Mucosa of rectum (tissue), 2 donors: ENCODE measurements around the gene NR2E1.
A peak's percentile ranks its signal among the peaks of the same experiment; 100 is the strongest.

Experiments
- H3K27ac ChIP-seq, 2 donors: one replicate each; pipeline ENCODE4 v1.7.0; 2013; ENCODE audit warnings: inconsistent platforms in 2 of 2, low read depth in 2 of 2, low read length in 2 of 2
- H3K27me3 ChIP-seq, 2 donors: one replicate each; pipeline ENCODE4 v1.7.0; 2013; ENCODE audit warnings: low read length in 2 of 2; ENCODE audit not compliant: control insufficient read depth in 2 of 2, insufficient read depth in 2 of 2
- H3K36me3 ChIP-seq, 2 donors: one replicate each; pipeline ENCODE4 v1.7.0; 2013; ENCODE audit warnings: low read length in 2 of 2; ENCODE audit not compliant: control insufficient read depth in 2 of 2, insufficient read depth in 2 of 2
- H3K4me1 ChIP-seq, 2 donors: one replicate each; pipeline ENCODE4 v1.7.0; 2013; ENCODE audit warnings: low read length in 2 of 2, mild to moderate bottlenecking in 1 of 2; ENCODE audit not compliant: control insufficient read depth in 2 of 2, insufficient read depth in 2 of 2
- H3K4me3 ChIP-seq, 2 donors: one replicate each; pipeline ENCODE4 v1.7.0; 2013; ENCODE audit warnings: low read length in 2 of 2
- H3K9ac ChIP-seq, 2 donors: one replicate each; pipeline ENCODE4 v1.7.0; 2013; ENCODE audit warnings: low read length in 2 of 2, low read depth in 1 of 2, mild to moderate bottlenecking in 1 of 2
- H3K9me3 ChIP-seq, 2 donors: one replicate each; pipeline ENCODE4 v1.7.0; 2013; ENCODE audit warnings: low read length in 2 of 2; ENCODE audit not compliant: control insufficient read depth in 2 of 2
- donor health status: healthy.
- donor health status: Normal muscosa, but diverticular disease.

Gene NR2E1

DNA sequence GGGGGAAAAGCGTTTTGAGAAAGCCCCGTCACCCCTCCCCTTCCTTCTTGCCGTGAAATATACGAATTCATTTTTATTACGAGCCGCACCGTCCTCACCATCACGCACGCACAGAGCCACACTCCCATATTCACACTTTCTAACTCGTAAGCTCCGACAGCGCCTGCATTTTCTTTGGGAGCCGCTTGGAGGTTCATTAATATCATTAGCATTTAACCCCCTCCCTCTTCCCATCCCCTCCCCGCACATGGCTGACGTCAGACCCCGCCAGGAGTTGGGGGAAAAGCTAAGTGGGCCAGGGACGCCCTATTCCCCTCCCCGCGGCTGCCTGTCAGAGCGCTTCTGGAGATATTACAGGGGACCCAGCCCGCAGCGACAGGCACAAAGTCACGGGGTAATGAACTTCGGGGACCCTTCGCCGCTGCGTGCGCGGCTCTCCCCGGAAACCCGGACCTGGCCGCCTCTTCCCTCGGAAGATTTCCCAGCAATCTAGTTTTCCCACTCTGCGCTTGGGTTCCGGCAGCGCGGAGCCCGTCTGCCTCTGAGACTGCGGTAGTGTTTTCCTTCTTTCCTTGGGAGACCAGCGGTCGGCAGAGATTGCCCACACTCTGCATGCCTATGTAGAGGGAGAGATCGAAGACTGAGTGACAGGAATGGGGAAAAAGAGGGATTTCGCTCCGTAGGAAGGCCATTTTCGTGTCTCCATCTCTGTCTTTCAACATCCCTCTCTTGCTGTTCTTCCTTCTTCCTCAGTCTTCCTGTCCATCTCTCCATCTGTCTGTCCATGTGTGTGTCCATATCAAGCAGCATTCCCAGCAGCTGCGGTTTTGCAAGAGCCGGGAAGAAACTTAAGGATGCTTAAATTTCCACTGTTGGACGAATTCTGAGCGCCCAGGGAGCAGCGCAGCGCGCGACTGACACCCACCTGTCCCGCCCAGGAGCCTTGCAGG, at the start of gene NR2E1:
Gene NR2E1, plus strand, starts transcription at position 309 of the 950 bp plus-strand sequence. CDS start 744 bp downstream, outside the sequence.
- H3K4me1 ChIP-seq: peaks cover 13 to 22% of the 10 kb centered on the region in 2 donors
- no peaks in the 10 kb centered on the region for H3K9me3 ChIP-seq
- H3K4me3 ChIP-seq: no peak within 1 kb of the TSS
- H3K27ac ChIP-seq: no peak within 1 kb of the TSS
- no peak within 1 kb of the TSS for H3K9ac ChIP-seq
- no peaks in the 10 kb centered on the region for H3K36me3 ChIP-seq
- peaks cover 91 to 98% of the 10 kb centered on the region in 2 donors for H3K27me3 ChIP-seq

- Histone ChIP-seq H3K27ac (no peak overlapping the region), H3K9ac (no peak overlapping the region), H3K9me3 (peaks cover 0 to 3% of the 10 kb centered on the region in 2 donors), H3K27me3 (peaks cover 68 to 74% of the 10 kb centered on the region in 2 donors), H3K36me3 (no peaks in the 10 kb centered on the region), H3K4me3 (peak overlapping the region; percentile 72 to 73), H3K4me1 (peaks cover 27 to 38% of the 10 kb centered on the region in 2 donors)
Observed at GRCh38 chr6:108116546-108117426, 49.0 kb upstream of the NR2E1 start.

DNA sequence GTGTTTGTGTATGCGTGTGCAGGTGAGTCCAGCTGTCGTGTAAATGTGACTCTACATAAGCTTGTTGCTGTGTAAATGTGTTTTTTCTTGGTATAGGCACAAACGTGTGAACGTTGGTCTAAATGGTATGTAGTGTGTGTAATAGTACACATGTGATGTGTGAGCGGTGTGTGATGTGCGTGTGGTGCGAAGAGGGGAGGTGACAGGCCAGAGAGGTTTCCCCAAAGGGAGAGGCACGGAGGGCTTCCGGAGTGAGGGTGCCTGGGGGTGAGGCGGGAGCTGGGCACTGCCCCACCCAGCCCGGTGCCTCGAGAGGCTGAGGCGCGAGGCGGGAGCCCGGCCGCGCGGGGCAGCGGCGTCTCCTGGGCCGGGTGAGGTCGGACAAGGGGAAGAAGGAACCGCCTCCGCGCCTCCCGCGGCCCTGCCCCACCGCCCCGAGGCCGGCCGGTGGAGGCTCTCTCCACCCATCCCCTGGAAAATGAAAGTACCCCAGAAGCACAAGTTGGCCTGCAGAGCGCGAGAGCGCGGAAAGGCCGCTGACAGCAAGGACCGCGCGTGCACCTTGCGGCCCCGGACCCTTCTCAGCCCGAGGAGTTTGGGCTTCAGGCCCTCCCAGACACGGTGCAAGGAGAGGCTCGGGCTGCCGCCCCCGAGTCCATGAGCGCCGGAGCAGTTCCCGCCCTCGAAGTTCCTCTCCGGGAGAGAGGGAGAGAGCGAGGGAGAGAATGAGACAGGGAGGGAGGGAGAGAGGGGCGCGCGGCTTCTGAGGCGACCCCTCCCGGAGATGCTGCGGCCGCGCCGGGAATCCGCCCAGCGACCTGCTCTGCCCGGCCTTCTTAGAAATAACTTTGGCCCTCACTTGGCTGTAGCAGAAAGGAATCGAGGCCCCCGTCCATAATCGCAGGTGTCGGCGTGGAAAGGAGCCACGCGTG, 48.1 kb upstream of the NR2E1 start:
- peak overlapping the region; percentile 72 to 73 for H3K4me3 ChIP-seq
- H3K4me1 ChIP-seq: peaks cover 27 to 38% of the 10 kb centered on the region in 2 donors
- H3K9ac ChIP-seq: peak overlapping the region in 1 of 2 donors; percentile 14
- peaks cover 0 to 3% of the 10 kb centered on the region in 2 donors for H3K9me3 ChIP-seq
- H3K36me3 ChIP-seq: no peaks in the 10 kb centered on the region
- H3K27me3 ChIP-seq: peaks cover 70 to 79% of the 10 kb centered on the region in 2 donors
- no peak overlapping the region for H3K27ac ChIP-seq

DNA sequence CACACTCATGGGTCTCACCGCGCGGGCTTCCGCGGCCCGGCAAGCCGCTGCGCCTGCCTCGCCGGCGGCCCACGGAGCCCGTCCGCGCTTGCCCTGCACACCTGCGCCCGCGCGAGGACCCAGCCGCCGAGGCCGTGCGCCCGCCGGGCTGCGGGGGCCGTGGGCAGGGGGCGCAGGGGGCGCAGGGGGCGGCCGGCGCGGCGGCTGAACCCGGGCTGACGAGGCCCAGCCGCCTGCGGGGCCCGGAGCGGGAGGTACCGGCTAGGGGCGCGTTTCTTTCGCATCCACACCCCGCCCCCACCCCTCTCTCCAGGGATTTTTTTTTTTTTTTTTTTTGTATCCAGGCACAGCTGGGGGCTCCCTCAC, 47.5 kb upstream of the NR2E1 start:
- peak overlapping the region; percentile 72 to 73 for H3K4me3 ChIP-seq
- peaks cover 0 to 3% of the 10 kb centered on the region in 2 donors for H3K9me3 ChIP-seq
- H3K9ac ChIP-seq: no peak overlapping the region
- H3K27ac ChIP-seq: no peak overlapping the region
- no peaks in the 10 kb centered on the region for H3K36me3 ChIP-seq
- peaks cover 27 to 36% of the 10 kb centered on the region in 2 donors for H3K4me1 ChIP-seq
- peaks cover 72 to 86% of the 10 kb centered on the region in 2 donors for H3K27me3 ChIP-seq

DNA sequence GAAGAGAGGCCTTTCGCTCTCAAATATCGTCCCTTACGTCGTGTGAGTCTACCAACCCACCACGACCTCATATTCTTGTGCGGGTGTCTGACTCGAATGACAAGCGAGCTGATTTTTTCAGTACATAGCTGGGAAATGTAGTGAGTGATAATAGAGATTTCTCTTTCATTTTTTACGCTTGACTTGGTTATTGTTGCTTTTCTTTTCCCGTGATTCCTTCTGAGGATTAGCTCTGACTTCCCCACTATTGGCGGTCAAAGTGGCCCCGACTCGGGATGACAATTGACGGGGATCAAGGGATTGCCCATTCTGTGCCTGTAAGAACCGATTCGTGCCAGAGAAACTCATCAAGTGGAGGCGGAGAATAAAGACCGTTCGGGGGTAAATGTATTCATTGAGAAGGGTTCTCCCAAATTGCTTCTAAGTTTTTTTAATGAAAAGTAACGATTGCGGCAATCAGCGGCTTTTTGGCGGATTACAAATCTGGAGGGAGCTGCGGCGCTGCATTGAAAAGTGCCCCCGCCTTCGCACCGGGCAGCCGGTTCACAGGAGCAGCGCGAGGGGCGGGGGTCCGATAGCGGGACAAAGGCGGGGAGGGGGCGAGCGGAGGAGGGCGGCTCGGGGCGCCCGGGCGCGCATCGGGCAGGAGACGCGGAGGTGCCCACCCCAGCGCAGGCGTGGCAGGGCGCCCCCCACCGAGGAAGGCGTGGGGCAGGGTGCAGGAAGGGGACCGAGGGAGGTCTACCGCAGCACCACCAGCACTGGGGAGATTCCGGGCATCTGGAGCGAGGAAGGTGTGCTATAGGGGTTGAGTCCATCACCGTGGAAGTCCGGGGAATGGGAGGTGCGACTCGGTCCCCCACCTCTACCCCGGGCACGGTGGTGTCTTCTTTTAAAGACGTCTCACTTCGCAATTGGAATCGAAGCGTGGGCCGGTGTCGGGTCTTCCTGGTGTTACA, 46.7 kb upstream of the NR2E1 start:
- Histone ChIP-seq H3K4me3 (peak overlapping the region; percentile 46 to 60), H3K36me3 (no peaks in the 10 kb centered on the region), H3K27me3 (peaks cover 72 to 87% of the 10 kb centered on the region in 2 donors), H3K9me3 (peaks cover 0 to 3% of the 10 kb centered on the region in 2 donors), H3K27ac (no peak overlapping the region), H3K9ac (no peak overlapping the region), H3K4me1 (peaks cover 21 to 28% of the 10 kb centered on the region in 2 donors)

- H3K9me3 ChIP-seq: peaks cover 0 to 3% of the 10 kb centered on the region in 2 donors
- H3K9ac ChIP-seq: no peak overlapping the region
- H3K27me3 ChIP-seq: peaks cover 71 to 88% of the 10 kb centered on the region in 2 donors
- peaks cover 18 to 27% of the 10 kb centered on the region in 2 donors for H3K4me1 ChIP-seq
- H3K4me3 ChIP-seq: no peak overlapping the region
- H3K36me3 ChIP-seq: no peaks in the 10 kb centered on the region
- no peak overlapping the region for H3K27ac ChIP-seq
Observed at GRCh38 chr6:108119769-108120141, 46.1 kb upstream of the NR2E1 start.

DNA sequence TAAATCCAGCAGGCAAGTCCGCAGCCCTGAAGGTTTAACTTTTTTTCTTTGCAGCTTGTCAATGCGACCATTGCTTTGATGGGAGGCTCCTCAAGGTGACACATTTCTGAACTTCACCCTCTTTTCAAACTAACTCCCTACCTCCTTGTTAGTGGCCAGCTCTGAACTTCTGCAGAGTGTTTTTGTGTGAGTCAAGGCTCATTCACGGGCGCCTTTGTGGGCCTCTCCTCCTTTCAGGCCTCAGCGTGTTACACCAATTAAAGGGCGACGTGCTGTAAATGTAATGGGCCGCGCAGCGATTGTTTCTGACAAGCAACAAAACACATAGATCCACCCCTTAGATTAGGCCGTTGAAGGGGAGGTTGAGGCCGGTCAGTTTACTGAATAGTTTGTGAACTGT, 45.5 kb upstream of the NR2E1 start:
- H3K9ac ChIP-seq: no peak overlapping the region
- peaks cover 71 to 87% of the 10 kb centered on the region in 2 donors for H3K27me3 ChIP-seq
- H3K9me3 ChIP-seq: peaks cover 0 to 3% of the 10 kb centered on the region in 2 donors
- H3K36me3 ChIP-seq: no peaks in the 10 kb centered on the region
- peaks cover 13 to 21% of the 10 kb centered on the region in 2 donors for H3K4me1 ChIP-seq
- H3K4me3 ChIP-seq: no peak overlapping the region
- H3K27ac ChIP-seq: no peak overlapping the region

DNA sequence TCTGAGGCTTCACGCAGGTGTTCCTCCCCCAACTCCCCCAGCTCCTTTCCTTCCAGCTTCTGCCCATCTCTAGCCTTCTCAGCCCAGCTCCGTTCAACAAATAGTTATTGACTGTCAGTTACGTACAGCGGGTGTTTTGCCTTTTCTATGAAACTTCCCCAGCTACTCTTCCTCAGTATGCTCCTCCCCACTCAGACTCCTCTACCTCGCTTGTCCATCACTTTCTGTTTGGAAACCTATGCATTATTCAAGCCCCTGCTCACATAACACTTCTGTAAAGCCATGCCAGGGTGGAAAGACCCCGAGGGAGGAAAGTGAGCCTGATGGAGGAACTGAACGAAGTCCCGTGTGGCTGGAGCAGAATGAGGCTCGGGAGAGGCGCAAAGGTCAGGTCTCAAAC, 44.2 kb upstream of the NR2E1 start:
- peaks cover 0 to 3% of the 10 kb centered on the region in 2 donors for H3K9me3 ChIP-seq
- H3K9ac ChIP-seq: no peak overlapping the region
- no peaks in the 10 kb centered on the region for H3K36me3 ChIP-seq
- H3K4me1 ChIP-seq: peaks cover 12 to 19% of the 10 kb centered on the region in 2 donors
- no peak overlapping the region for H3K27ac ChIP-seq
- peaks cover 71 to 76% of the 10 kb centered on the region in 2 donors for H3K27me3 ChIP-seq
- H3K4me3 ChIP-seq: no peak overlapping the region
